HL-60 (cell line): ENCODE measurements around the gene PKIB.

ENCODE experiments used
- DNase-seq, 2 experiments: peaks; one replicate each; pipeline ENCODE4 v3.0.0-alpha.2; 2010 to 2020; ENCODE audit warnings: low read depth in 1 of 2, low spot score in 1 of 2
- H3K27ac ChIP-seq: fragments of 250-450 bp; sonication (Bioruptor Pico); replicated peaks from 2 replicates; pipeline ENCODE4 v1.5.1; 2020; ENCODE audit warnings: mild to moderate bottlenecking, moderate library complexity
- H3K27me3 ChIP-seq: fragments of 250-450 bp; sonication (Bioruptor Pico); 2 replicates; pipeline ENCODE4 v1.5.1; 2021; ENCODE audit warnings: mild to moderate bottlenecking, moderate library complexity; ENCODE audit not compliant: insufficient read depth, poor library complexity, severe bottlenecking
- H3K4me3 ChIP-seq: replicated peaks from 2 replicates; pipeline ENCODE4 v1.5.1; 2011; ENCODE audit warnings: mild to moderate bottlenecking, control low read depth, low read length; ENCODE audit not compliant: insufficient read depth
- GABPA ChIP-seq: IDR thresholded peaks from 2 replicates; pipeline ENCODE4 v1.6.1; 2012; ENCODE audit warnings: low read depth
- POLR2AphosphoS5 ChIP-seq: IDR thresholded peaks from 2 replicates; pipeline ENCODE4 v1.6.1; 2012; ENCODE audit warnings: low read depth
- SPI1 ChIP-seq: IDR thresholded peaks from 2 replicates; pipeline ENCODE4 v1.6.1; 2012; ENCODE audit warnings: low read depth, mild to moderate bottlenecking, borderline replicate concordance
- TF ChIP-seq, protein P1 (sequence below): IDR thresholded peaks from one replicate; pipeline ENCODE4 v1.5.1; 2011; ENCODE audit warnings: low read length, control low read depth, inconsistent platforms; ENCODE audit not compliant: insufficient read depth
- TF ChIP-seq, protein P2 (sequence below): IDR thresholded peaks from 2 replicates; pipeline ENCODE4 v1.6.1; 2012; ENCODE audit warnings: low read depth; ENCODE audit not compliant: insufficient replicate concordance

The PKIB gene

DNA sequence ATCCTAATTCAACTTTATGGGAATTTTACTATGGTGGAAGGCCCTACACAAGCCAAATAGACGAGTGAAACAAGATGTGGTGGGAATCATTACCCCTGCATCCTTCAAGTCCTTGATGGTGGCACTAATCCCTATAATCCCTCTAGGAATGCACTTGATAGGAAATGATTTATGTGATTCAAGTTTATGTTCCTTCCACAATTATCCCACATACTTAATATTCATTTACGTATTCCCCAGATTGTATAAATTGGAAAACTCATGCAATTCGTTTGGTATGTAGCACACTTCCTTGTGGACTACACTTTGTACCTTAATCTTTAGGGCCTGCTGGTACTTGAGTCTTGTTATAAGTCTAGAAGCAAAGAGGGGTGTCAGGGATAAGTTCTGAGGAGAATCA lies 40.8 kb downstream of the PKIB start:
- no peaks in the 10 kb centered on the region for H3K27me3 ChIP-seq
- H3K4me3 ChIP-seq: no peak overlapping the region
- no peak for DNase-seq
- no peak overlapping the region for H3K27ac ChIP-seq
- TF ChIP-seq POLR2AphosphoS5 (no peak), GABPA (no peak), SPI1 (no peak)
- TF ChIP-seq, protein P1, sequence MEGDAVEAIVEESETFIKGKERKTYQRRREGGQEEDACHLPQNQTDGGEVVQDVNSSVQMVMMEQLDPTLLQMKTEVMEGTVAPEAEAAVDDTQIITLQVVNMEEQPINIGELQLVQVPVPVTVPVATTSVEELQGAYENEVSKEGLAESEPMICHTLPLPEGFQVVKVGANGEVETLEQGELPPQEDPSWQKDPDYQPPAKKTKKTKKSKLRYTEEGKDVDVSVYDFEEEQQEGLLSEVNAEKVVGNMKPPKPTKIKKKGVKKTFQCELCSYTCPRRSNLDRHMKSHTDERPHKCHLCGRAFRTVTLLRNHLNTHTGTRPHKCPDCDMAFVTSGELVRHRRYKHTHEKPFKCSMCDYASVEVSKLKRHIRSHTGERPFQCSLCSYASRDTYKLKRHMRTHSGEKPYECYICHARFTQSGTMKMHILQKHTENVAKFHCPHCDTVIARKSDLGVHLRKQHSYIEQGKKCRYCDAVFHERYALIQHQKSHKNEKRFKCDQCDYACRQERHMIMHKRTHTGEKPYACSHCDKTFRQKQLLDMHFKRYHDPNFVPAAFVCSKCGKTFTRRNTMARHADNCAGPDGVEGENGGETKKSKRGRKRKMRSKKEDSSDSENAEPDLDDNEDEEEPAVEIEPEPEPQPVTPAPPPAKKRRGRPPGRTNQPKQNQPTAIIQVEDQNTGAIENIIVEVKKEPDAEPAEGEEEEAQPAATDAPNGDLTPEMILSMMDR: no peak
- TF ChIP-seq, protein P2, sequence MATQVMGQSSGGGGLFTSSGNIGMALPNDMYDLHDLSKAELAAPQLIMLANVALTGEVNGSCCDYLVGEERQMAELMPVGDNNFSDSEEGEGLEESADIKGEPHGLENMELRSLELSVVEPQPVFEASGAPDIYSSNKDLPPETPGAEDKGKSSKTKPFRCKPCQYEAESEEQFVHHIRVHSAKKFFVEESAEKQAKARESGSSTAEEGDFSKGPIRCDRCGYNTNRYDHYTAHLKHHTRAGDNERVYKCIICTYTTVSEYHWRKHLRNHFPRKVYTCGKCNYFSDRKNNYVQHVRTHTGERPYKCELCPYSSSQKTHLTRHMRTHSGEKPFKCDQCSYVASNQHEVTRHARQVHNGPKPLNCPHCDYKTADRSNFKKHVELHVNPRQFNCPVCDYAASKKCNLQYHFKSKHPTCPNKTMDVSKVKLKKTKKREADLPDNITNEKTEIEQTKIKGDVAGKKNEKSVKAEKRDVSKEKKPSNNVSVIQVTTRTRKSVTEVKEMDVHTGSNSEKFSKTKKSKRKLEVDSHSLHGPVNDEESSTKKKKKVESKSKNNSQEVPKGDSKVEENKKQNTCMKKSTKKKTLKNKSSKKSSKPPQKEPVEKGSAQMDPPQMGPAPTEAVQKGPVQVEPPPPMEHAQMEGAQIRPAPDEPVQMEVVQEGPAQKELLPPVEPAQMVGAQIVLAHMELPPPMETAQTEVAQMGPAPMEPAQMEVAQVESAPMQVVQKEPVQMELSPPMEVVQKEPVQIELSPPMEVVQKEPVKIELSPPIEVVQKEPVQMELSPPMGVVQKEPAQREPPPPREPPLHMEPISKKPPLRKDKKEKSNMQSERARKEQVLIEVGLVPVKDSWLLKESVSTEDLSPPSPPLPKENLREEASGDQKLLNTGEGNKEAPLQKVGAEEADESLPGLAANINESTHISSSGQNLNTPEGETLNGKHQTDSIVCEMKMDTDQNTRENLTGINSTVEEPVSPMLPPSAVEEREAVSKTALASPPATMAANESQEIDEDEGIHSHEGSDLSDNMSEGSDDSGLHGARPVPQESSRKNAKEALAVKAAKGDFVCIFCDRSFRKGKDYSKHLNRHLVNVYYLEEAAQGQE: no peak

DNA sequence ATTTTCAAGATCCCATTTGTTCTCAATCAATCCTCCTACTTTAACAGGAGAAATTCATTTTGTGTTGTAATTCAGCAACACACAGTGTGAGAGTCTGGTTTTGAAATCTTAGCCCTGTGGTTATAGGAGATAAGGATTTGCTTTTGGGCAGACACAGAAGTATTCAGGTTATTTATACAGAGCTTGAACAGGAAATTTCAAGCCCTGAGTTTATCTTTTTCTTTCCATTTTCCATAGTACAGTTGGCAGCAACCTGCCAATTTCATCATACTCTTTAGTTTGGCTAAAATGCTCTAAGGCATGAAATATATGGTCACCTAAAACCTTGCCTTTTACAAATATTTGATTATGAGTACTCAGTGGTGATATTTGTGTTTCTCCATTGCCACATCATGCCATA lies 41.4 kb downstream of the PKIB start:
- H3K27ac ChIP-seq: no peak overlapping the region
- DNase-seq: no peak
- no peak overlapping the region for H3K4me3 ChIP-seq
- no peaks in the 10 kb centered on the region for H3K27me3 ChIP-seq
- TF ChIP-seq, protein P2: no peak
- TF ChIP-seq SPI1: no peak
- TF ChIP-seq POLR2AphosphoS5: no peak
- TF ChIP-seq, protein P1: no peak
- no peak for TF ChIP-seq GABPA

DNA sequence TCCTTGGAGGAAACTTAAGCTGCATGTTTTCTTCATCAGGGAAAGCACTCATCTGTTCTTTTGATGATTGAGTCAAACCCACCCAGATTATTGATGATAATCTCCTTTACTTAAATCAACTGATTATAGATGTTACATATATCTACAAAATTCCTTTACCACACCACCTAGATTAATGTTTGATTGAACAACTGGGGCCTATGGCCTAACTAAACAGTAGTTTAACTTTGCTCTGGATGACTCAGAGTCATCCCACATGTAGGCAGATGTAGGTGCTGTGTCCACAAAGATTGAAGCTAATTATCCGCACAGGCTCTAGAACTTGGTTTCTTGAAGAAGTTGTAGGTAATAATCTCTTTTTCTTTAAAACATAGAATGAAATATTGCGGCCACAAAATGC lies 42.2 kb downstream of the PKIB start:
- no peak for DNase-seq
- Histone ChIP-seq H3K4me3 (no peak overlapping the region), H3K27me3 (no peaks in the 10 kb centered on the region), H3K27ac (no peak overlapping the region)
- no peak for TF ChIP-seq POLR2AphosphoS5
- no peak for TF ChIP-seq GABPA
- TF ChIP-seq, protein P1: no peak
- TF ChIP-seq SPI1: no peak
- TF ChIP-seq, protein P2: no peak
